A549 (cell line): ENCODE data around the gene MPP3.

Experiments used
- CTCF ChIP-seq: fragments of >200 bp; sonication (Bioruptor Twin); formaldehyde crosslinking; IDR thresholded peaks from 3 replicates; pipeline ENCODE4 v1.5.1; 2016
- HDAC2 ChIP-seq: fragments of 200-600 bp; sonication (generic); IDR thresholded peaks from 2 replicates; pipeline ENCODE4 v1.6.1; 2016
- JUNB ChIP-seq: fragments of >200 bp; sonication (Bioruptor Twin); formaldehyde crosslinking; IDR thresholded peaks from 2 replicates; pipeline ENCODE4 v1.6.1; 2016
- KDM5A ChIP-seq: fragments of 200-600 bp; sonication (generic); IDR thresholded peaks from 2 replicates; pipeline ENCODE4 v1.6.1; 2016; ENCODE audit warnings: antibody characterized with exemption, mild to moderate bottlenecking
- MAX ChIP-seq: IDR thresholded peaks from 2 replicates; pipeline ENCODE4 v1.6.1; 2012
- NR3C1 ChIP-seq: fragments of >200 bp; sonication (Bioruptor Twin); formaldehyde crosslinking; IDR thresholded peaks from 3 replicates; pipeline ENCODE4 v1.6.1; 2017
- POLR2A ChIP-seq: IDR thresholded peaks from 2 replicates; pipeline ENCODE4 v1.6.1; 2012; ENCODE audit warnings: mild to moderate bottlenecking, low read length
- RCOR1 ChIP-seq: fragments of 150-350 bp; IDR thresholded peaks from 2 replicates; pipeline ENCODE4 v1.6.1; 2014; ENCODE audit warnings: antibody characterized with exemption, low read length, low read depth
- REST ChIP-seq: fragments of 200-600 bp; sonication (generic); IDR thresholded peaks from 2 replicates; pipeline ENCODE4 v1.6.1; 2016; ENCODE audit warnings: antibody characterized with exemption, mild to moderate bottlenecking, moderate library complexity
- RFX5 ChIP-seq: fragments of 450-650 bp; IDR thresholded peaks from 2 replicates; pipeline ENCODE4 v1.7.1; 2014; ENCODE audit warnings: antibody characterized with exemption, mild to moderate bottlenecking, moderate library complexity
- RNF2 ChIP-seq: fragments of 200-600 bp; sonication (generic); IDR thresholded peaks from 2 replicates; pipeline ENCODE4 v1.6.1; 2016; ENCODE audit warnings: low read depth, mild to moderate bottlenecking, antibody characterized with exemption, moderate library complexity, borderline replicate concordance

- TF ChIP-seq CTCF (no peak), POLR2A (no peak), HDAC2 (no peak), REST (no peak), MAX (no peak), NR3C1 (no peak), RFX5 (no peak), RNF2 (no peak), RCOR1 (no peak), KDM5A (no peak), JUNB (no peak)
These were observed 43.5 kb downstream of the MPP3 start for GRCh38 chr17:43789482-43789881.
